ENCODE results near the gene ACRV1. TPM values are rescaled to one million over a fixed set of nuclear protein-coding genes. Genes with fewer than 3 reads are reported as not detected.
A peak's percentile ranks its signal among the peaks of the same experiment; 100 is the strongest.
"Not testable (repeated sequence)": the region's sequence is repeated elsewhere in the genome, so short reads cannot be mapped to it uniquely, and the experiment has no call there.

Gene ACRV1
- polyA plus RNA-seq, 1 donor (not counting 4 experiments of a cell fraction or from before 2014, with no cell fraction given): not detected

- Histone ChIP-seq H3K4me2 (ENCODE audit: control insufficient read depth, extremely low read depth, insufficient read depth, low read depth, low read length) (no peak overlapping the region), H3K27me3 (ENCODE audit: control insufficient read depth, extremely low read depth, insufficient read depth, low read length) (no peaks in the 10 kb centered on the region), H3K27ac (ENCODE audit: control insufficient read depth, insufficient read depth, low read length) (no peak overlapping the region), H3K79me2 (ENCODE audit: control insufficient read depth, insufficient read depth, low read length) (no peaks in the 10 kb centered on the region), H3K4me1 (ENCODE audit: control insufficient read depth, extremely low read depth, insufficient read depth, low read length) (no peaks in the 10 kb centered on the region), H3K9me1 (ENCODE audit: control insufficient read depth, extremely low read depth, insufficient read depth, low read length) (no peaks in the 10 kb centered on the region), H3K4me3 (ENCODE audit: control insufficient read depth in 2 of 3, extremely low read depth in 1 of 3, insufficient read depth in 2 of 3, low read depth in 1 of 3, low read length in 3 of 3) (no peak overlapping the region), H4K20me1 (ENCODE audit: control insufficient read depth, extremely low read depth, insufficient read depth, low read length) (no peaks in the 10 kb centered on the region), H2AFZ (ENCODE audit: control insufficient read depth, low read length) (no peak overlapping the region), H3K9ac (ENCODE audit: control insufficient read depth, extremely low read depth, insufficient read depth, low read length) (no peak overlapping the region), H3K36me3 (ENCODE audit: control insufficient read depth in 2 of 2, extremely low read depth in 1 of 2, insufficient read depth in 2 of 2, low read length in 2 of 2) (no peaks in the 10 kb centered on the region), H3K9me3 (ENCODE audit: control insufficient read depth, low read depth, low read length) (no peaks in the 10 kb centered on the region)
- dilution Hi-C loops (cut with MboI; ENCODE audit: extremely low pct_ligation_motif_present, low sequenced_read_pairs): no loop called here
- DNase-seq (ENCODE audit: low read depth, low spot score) (no peak), FAIRE-seq (no peak)
- TF ChIP-seq EZH2 (IDR thresholded peaks at IDR 0.05; ENCODE audit: low read length) (no peak), CTCF (optimal IDR thresholded peaks at IDR 0.05 in 1 of 3, IDR thresholded peaks at IDR 0.05 in 1 of 3, conservative IDR thresholded peaks at IDR 0.05 in 1 of 3; ENCODE audit: extremely low read depth in 1 of 3, insufficient read depth in 2 of 3, low read length in 3 of 3) (peak; percentile 29 to 32 (median 29))
These were observed 43.5 kb upstream of the ACRV1 start for GRCh38 chr11:125724125-125724524.

GRCh38 chr11:125720781-125721180 lies 40.1 kb upstream of the ACRV1 start:
- DNase-seq (ENCODE audit: low read depth, low spot score): no peak
- Histone ChIP-seq H3K36me3 (ENCODE audit: control insufficient read depth in 2 of 2, extremely low read depth in 1 of 2, insufficient read depth in 2 of 2, low read length in 2 of 2) (no peaks in the 10 kb centered on the region), H3K4me2 (ENCODE audit: control insufficient read depth, extremely low read depth, insufficient read depth, low read depth, low read length) (no peak overlapping the region), H3K79me2 (ENCODE audit: control insufficient read depth, insufficient read depth, low read length) (no peaks in the 10 kb centered on the region), H3K27ac (ENCODE audit: control insufficient read depth, insufficient read depth, low read length) (no peak overlapping the region), H3K9ac (ENCODE audit: control insufficient read depth, extremely low read depth, insufficient read depth, low read length) (no peak overlapping the region), H3K4me1 (ENCODE audit: control insufficient read depth, extremely low read depth, insufficient read depth, low read length) (no peaks in the 10 kb centered on the region), H3K9me1 (ENCODE audit: control insufficient read depth, extremely low read depth, insufficient read depth, low read length) (no peaks in the 10 kb centered on the region), H2AFZ (ENCODE audit: control insufficient read depth, low read length) (no peak overlapping the region), H4K20me1 (ENCODE audit: control insufficient read depth, extremely low read depth, insufficient read depth, low read length) (no peaks in the 10 kb centered on the region), H3K4me3 (ENCODE audit: control insufficient read depth in 2 of 3, extremely low read depth in 1 of 3, insufficient read depth in 2 of 3, low read depth in 1 of 3, low read length in 3 of 3) (no peak overlapping the region), H3K27me3 (ENCODE audit: control insufficient read depth, extremely low read depth, insufficient read depth, low read length) (no peaks in the 10 kb centered on the region), H3K9me3 (ENCODE audit: control insufficient read depth, low read depth, low read length) (no peaks in the 10 kb centered on the region)
- dilution Hi-C loops (cut with MboI; ENCODE audit: extremely low pct_ligation_motif_present, low sequenced_read_pairs): no loop called here
- TF ChIP-seq EZH2 (IDR thresholded peaks at IDR 0.05; ENCODE audit: low read length): no peak
- no peak for FAIRE-seq

GRCh38 chr11:125704686-125705085 lies 24.0 kb upstream of the ACRV1 start:
- H3K79me2 ChIP-seq (ENCODE audit: control insufficient read depth, insufficient read depth, low read length); H3K4me2 ChIP-seq (ENCODE audit: control insufficient read depth, extremely low read depth, insufficient read depth, low read depth, low read length); H3K27ac ChIP-seq (ENCODE audit: control insufficient read depth, insufficient read depth, low read length); H3K4me3 ChIP-seq (ENCODE audit: control insufficient read depth in 2 of 3, extremely low read depth in 1 of 3, insufficient read depth in 2 of 3, low read depth in 1 of 3, low read length in 3 of 3); H3K9ac ChIP-seq (ENCODE audit: control insufficient read depth, extremely low read depth, insufficient read depth, low read length); FAIRE-seq; H3K9me1 ChIP-seq (ENCODE audit: control insufficient read depth, extremely low read depth, insufficient read depth, low read length); H4K20me1 ChIP-seq (ENCODE audit: control insufficient read depth, extremely low read depth, insufficient read depth, low read length); H3K27me3 ChIP-seq (ENCODE audit: control insufficient read depth, extremely low read depth, insufficient read depth, low read length); dilution Hi-C loops (cut with MboI; ENCODE audit: extremely low pct_ligation_motif_present, low sequenced_read_pairs); H2AFZ ChIP-seq (ENCODE audit: control insufficient read depth, low read length); H3K4me1 ChIP-seq (ENCODE audit: control insufficient read depth, extremely low read depth, insufficient read depth, low read length); H3K36me3 ChIP-seq (ENCODE audit: control insufficient read depth in 2 of 2, extremely low read depth in 1 of 2, insufficient read depth in 2 of 2, low read length in 2 of 2); H3K9me3 ChIP-seq (ENCODE audit: control insufficient read depth, low read depth, low read length); DNase-seq (ENCODE audit: low read depth, low spot score): not testable (repeated sequence)

Data from keratinocyte (primary cell).